ENCODE data around the gene EIF3B.
"Not testable (repeated sequence)": the region's sequence is repeated elsewhere in the genome, so short reads cannot be mapped to it uniquely, and the experiment has no call there.

The EIF3B gene

DNA sequence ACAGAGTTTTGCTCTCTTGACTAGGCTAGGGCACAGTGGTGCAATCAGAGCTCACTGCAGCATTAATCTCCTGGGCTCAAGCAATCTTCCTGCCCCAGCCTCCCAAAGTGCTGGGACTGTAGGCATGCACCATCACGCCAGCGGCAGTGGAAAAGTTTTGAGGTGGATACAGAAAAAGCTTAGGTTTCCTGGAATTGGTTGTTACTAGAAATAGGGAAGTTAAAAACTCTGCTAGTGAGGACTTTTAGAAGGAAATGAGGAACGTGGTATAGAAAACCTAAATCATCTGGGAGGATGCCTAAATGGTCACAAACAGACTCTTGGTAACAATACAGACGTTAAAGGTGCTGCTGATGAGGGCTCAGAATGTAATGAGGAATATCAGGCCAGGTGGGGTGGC is 29.5 kb upstream of the EIF3B start:
- no peaks in the 10 kb centered on the region for H3K4me1 Mint-ChIP-seq (ENCODE audit: low read depth)
- H3K4me3 Mint-ChIP-seq = no peak overlapping the region
- no peak for DNase-seq
- H3K9me3 Mint-ChIP-seq = no peaks in the 10 kb centered on the region
- H3K27me3 Mint-ChIP-seq = no peaks in the 10 kb centered on the region
- H3K36me3 Mint-ChIP-seq (ENCODE audit: low read depth) = no peaks in the 10 kb centered on the region
- no peak overlapping the region for H3K27ac Mint-ChIP-seq

DNA sequence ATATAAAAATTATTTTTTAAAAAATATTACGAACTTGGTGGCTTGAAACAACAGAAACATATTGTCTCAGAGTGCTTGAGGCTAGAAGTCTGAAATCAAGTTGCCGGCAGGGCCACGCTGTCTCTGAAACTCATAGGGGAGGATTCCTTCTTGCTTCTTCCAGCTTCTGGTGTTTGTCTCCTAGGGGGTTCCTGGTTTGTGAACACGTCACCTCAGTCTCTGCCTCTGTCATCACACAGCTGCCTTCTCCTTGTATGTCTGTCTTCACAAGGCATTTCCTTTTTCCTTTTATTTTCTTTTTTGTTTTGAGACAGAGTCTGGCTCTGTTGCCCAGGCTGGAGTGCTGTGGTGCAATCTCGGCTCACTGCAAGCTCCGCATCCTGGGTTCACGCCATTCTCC is 27.7 kb upstream of the EIF3B start:
- Mint-ChIP-seq H3K9me3 (no peaks in the 10 kb centered on the region), H3K4me1 (ENCODE audit: low read depth) (no peaks in the 10 kb centered on the region), H3K27ac (no peak overlapping the region), H3K36me3 (ENCODE audit: low read depth) (no peaks in the 10 kb centered on the region), H3K27me3 (no peaks in the 10 kb centered on the region), H3K4me3 (no peak overlapping the region)
- DNase-seq = no peak

DNA sequence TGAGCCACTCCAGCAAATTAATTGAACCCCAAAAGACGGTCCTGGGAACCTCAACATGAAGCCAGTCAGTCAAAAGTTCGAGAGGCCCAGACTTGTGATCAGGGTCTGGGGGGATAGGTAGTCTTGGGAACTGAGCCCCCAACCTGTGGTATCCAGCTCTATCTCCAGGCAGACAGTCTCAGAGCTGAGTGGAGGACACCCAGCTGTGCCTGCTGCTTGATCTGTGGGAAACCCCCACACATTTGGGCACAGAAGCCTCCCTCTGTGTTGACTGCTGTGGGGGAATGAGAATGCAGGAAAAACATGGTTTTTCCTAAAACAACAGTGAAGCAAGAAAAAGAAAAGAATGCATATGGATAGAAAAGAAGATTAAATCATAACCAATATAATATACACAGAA is 24.1 kb upstream of the EIF3B start:
- DNase-seq = no peak
- Mint-ChIP-seq H3K4me1 (ENCODE audit: low read depth) (no peaks in the 10 kb centered on the region), H3K36me3 (ENCODE audit: low read depth) (no peaks in the 10 kb centered on the region), H3K27ac (no peak overlapping the region), H3K9me3 (no peaks in the 10 kb centered on the region), H3K4me3 (no peak overlapping the region), H3K27me3 (no peaks in the 10 kb centered on the region)

DNA sequence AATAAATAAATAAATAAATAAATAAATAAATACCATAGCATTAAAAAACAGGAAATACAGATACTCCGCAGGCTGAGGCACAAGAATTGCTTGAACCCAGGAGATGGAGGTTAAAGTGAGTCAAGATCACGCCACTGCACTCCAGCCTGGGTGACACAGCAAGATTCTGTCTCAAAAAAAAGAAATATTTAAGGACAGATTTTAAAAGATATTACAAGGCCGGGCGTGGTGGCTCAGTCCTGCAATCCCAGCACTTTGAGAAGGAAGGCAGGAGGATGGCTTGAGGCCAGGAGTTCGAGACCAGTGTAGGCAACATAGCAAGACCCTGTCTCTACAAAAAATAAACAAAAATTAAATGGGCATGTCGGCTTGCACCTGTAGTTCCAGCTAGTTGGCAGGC is 22.9 kb upstream of the EIF3B start:
- H3K27me3 Mint-ChIP-seq = no peaks in the 10 kb centered on the region
- H3K9me3 Mint-ChIP-seq = no peaks in the 10 kb centered on the region
- no peak for DNase-seq
- H3K27ac Mint-ChIP-seq = no peak overlapping the region
- no peak overlapping the region for H3K4me3 Mint-ChIP-seq
- no peaks in the 10 kb centered on the region for H3K36me3 Mint-ChIP-seq (ENCODE audit: low read depth)
- H3K4me1 Mint-ChIP-seq (ENCODE audit: low read depth) = no peaks in the 10 kb centered on the region

DNA sequence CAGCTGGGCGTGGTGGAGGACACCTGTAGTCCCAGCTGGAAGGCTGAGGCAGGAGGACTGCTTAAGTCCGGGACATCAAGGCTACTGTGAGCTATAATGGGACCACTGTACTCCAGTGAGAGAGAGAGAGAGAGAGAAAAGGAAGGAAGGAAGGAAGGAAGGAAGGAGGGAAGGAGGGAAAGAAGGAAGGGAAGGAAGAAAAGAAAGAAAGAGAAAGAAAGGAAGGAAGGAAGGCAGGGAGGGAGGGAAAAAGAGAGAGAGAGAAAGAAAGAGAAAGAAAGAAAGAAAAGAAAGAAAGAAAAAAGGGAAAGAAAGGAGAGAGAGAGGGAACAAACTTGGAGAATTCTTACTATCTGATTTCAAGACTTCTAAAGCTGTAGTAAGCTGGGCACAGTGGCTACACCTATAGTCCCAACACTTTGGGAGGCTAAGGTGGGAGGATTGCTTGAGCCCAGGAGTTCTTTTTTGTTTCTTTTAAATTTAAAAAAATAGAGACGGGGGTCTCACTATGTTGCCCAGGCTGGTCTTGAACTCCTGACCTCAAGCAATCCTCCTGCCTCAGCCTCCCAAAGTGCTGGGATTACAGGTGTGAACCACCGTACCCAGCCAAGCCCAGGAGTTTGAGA is 21.9 kb upstream of the EIF3B start:
- H3K36me3 Mint-ChIP-seq (ENCODE audit: low read depth); DNase-seq; H3K27me3 Mint-ChIP-seq; H3K4me1 Mint-ChIP-seq (ENCODE audit: low read depth); H3K27ac Mint-ChIP-seq; H3K9me3 Mint-ChIP-seq; H3K4me3 Mint-ChIP-seq: not testable (repeated sequence)

DNA sequence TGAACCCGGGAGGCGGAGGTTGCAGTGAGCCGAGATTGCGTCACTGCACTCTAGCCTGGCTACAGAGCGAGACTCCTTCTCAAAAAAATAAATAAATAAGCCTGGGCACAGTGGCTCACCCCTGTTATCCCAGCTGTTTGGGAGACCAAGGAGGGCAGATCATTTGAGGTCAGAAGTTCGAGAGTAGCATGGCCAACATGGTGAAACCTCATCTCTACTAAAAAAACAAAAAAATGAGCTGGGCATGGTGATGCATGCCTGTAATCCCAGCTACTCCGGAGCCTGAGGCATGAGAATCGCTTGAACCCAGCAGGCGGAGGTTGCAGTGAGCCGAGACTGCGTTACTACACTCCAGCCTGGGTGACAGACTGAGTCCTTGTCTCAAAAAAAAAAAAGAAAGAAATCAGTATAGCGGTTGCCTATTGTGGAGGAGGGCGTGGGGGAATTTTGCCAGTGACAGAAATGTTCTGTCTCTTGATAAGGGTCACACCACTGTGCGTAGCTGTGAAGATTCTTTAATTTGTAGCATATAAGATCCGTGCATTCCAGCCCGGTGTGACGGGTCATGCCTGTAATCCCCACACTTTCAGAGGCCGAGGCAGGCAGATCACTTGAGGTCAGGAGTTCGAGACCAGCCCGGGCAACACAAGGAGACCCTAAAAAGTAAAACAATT is 17.9 kb upstream of the EIF3B start:
- no peak overlapping the region for H3K4me3 Mint-ChIP-seq
- H3K27ac Mint-ChIP-seq = no peak overlapping the region
- no peaks in the 10 kb centered on the region for H3K27me3 Mint-ChIP-seq
- H3K36me3 Mint-ChIP-seq (ENCODE audit: low read depth) = no peaks in the 10 kb centered on the region
- no peak for DNase-seq
- H3K4me1 Mint-ChIP-seq (ENCODE audit: low read depth) = no peaks in the 10 kb centered on the region
- no peaks in the 10 kb centered on the region for H3K9me3 Mint-ChIP-seq

DNA sequence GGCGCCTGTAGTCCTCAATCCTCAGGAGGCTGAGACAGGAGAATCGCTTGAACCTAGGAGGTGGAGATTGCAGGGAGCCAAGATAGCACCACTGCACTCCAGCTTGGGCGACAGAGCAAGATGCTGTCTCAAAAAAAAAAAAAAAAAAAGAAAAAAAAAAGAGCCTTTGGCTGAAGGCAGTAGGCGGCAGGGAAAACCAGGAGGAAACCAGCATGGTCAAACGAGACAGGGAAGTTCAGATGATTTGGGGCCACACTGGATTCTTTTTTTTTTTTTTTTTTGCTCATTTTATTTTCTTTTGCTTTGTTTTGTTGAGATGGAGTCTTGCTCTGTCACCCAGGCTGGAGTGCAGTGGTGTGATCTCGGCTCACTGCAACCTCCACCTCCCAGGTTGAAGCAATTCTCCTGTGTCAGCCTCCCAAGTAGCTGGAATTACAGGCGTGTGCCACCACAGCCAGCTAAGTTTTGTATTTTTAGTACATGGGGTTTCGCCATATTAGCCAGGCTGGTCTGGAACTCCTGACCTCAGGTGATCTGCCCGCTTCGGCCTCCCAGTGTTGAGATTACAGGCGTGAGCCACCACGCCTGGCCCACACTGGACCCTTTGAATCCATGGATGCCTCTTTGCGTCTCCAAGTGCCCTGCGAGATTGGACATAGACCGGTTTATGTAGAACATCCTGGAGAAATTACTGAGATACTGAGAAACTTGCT is 7.1 kb upstream of the EIF3B start:
- H3K4me1 Mint-ChIP-seq (ENCODE audit: low read depth); H3K27me3 Mint-ChIP-seq; H3K36me3 Mint-ChIP-seq (ENCODE audit: low read depth); H3K27ac Mint-ChIP-seq; DNase-seq; H3K9me3 Mint-ChIP-seq; H3K4me3 Mint-ChIP-seq: not testable (repeated sequence)

DNA sequence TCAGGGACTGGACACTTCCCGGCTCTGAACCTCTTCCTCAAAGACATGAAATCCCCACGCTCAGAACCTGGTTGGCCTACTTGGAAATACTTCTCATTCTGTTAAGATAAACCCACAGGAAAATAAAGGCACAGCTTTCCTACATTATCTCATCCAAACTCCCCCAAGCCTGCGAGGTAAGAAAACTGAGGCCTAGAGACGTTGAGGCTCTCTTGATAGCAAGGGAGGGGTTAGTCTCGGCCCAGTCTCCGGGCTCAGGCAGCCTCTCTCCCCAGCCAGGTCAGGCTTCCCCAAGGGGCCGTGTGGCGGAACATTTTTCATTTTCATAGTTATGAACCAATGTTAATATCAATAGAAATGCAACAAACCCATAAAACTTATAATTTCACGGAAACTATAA is 4.6 kb upstream of the EIF3B start:
- Mint-ChIP-seq H3K36me3 (ENCODE audit: low read depth) (peaks cover 17% of the 10 kb centered on the region), H3K9me3 (no peaks in the 10 kb centered on the region), H3K27ac (no peak overlapping the region), H3K4me3 (no peak overlapping the region), H3K4me1 (ENCODE audit: low read depth) (peaks cover 17% of the 10 kb centered on the region), H3K27me3 (no peaks in the 10 kb centered on the region)
- no peak for DNase-seq

DNA sequence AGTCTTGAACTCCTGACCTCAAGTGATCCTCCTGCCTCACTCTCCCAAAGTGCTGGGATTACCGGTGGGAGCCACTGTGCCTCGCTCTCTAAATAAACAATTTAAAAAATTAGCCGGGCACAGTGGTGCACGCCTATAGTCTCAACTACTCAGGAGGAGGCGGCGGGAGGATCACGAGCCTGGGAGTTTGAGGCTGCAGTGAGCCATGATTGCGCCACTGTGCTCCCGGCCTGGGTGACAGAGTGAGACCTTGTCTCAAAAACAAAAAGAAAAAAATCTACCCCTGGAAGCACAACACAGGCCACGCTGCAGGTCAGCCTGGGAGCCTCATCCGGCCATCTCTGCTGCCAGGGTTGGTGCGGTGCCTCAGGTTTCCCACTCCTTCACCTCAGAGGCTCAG is 3.8 kb upstream of the EIF3B start:
- no peaks in the 10 kb centered on the region for H3K9me3 Mint-ChIP-seq
- peaks cover 24% of the 10 kb centered on the region for H3K36me3 Mint-ChIP-seq (ENCODE audit: low read depth)
- H3K4me1 Mint-ChIP-seq (ENCODE audit: low read depth) = peaks cover 19% of the 10 kb centered on the region
- no peak overlapping the region for H3K27ac Mint-ChIP-seq
- H3K4me3 Mint-ChIP-seq = no peak overlapping the region
- H3K27me3 Mint-ChIP-seq = no peaks in the 10 kb centered on the region
- DNase-seq = no peak

DNA sequence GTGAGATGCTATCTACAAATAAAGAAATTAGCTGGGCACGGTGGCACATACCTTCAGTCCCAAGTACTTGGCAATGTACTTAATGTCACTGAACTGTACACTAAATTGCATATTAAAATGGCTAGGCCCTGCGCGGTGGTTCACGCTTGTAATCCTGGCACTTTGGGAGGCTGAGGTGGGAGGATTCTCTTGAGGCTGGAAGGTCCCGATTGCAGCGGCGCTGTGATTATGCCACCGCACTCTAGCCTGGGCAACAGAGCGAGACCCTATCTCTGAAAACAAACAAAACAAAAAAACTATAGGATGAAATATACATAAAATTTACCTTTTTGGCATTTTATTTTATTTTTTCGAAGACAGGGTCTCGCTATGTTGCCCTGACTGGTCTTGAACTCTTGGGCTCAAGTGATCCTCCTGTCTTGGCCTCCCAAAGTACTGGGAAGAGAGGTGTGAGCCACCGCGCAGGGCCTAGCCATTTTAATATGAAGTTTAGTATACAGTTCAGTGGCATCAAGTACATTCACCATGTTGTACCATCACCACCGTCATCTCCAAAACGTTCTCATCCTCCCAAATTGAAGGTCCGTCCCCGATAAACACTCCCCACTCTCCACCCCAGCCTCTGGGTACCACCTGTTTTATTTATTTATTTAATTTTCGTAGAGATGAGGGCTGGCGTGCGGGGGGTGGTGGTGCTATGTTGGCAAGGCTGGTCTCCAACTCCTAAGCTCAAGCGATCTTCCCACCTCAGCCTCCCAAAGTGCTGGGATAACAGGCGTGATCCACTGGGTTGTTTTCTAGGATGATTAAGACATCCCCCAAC is 1.3 kb upstream of the EIF3B start:
- Mint-ChIP-seq H3K4me3 (peak overlapping the region; percentile 90), H3K4me1 (ENCODE audit: low read depth) (peaks cover 33% of the 10 kb centered on the region), H3K27ac (peak overlapping the region; percentile 99), H3K9me3 (no peaks in the 10 kb centered on the region), H3K27me3 (no peaks in the 10 kb centered on the region), H3K36me3 (ENCODE audit: low read depth) (peaks cover 48% of the 10 kb centered on the region)
- DNase-seq = no peak

DNA sequence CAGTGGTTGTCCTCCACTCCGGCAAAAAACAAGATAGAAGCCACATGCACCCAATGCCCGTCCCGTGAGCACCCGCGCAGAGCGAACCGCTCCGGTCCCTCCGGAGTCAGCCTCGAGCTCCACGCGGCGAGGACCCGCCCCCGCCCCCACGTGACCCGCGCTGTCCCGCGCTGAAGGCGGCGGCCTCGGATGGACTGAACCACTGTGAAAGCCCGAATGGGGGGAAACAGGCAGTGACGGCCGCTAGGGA is 766 bp upstream of the EIF3B start:
- peaks cover 37% of the 10 kb centered on the region for H3K4me1 Mint-ChIP-seq (ENCODE audit: low read depth)
- no peak for DNase-seq
- H3K27ac Mint-ChIP-seq = peak overlapping the region; percentile 99
- H3K4me3 Mint-ChIP-seq = peak overlapping the region; percentile 90
- H3K36me3 Mint-ChIP-seq (ENCODE audit: low read depth) = peaks cover 54% of the 10 kb centered on the region
- no peaks in the 10 kb centered on the region for H3K27me3 Mint-ChIP-seq
- H3K9me3 Mint-ChIP-seq = no peaks in the 10 kb centered on the region

DNA sequence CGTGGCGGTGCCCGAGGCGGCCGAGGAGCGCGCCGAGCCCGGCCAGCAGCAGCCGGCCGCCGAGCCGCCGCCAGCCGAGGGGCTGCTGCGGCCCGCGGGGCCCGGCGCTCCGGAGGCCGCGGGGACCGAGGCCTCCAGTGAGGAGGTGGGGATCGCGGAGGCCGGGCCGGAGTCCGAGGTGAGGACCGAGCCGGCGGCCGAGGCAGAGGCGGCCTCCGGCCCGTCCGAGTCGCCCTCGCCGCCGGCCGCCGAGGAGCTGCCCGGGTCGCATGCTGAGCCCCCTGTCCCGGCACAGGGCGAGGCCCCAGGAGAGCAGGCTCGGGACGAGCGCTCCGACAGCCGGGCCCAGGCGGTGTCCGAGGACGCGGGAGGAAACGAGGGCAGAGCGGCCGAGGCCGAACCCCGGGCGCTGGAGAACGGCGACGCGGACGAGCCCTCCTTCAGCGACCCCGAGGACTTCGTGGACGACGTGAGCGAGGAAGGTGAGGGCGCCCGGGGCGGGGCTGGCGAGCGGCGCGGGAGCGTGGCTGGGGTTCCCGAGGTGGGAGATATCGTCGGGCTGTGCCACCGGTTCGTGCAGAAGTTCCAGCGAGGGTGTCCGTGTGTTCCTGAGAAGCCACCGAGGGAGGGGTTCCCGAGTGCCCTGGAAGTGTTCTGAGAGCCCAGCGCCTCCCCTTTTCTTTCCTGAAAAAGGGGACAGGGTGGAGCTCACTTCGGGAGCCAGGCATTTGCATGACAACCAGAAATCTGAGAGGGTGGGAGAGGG is 495 bp downstream of the EIF3B start:
- peaks cover 50% of the 10 kb centered on the region for H3K4me1 Mint-ChIP-seq (ENCODE audit: low read depth)
- DNase-seq = peak; percentile 66
- peaks cover 66% of the 10 kb centered on the region for H3K36me3 Mint-ChIP-seq (ENCODE audit: low read depth)
- H3K27me3 Mint-ChIP-seq = no peaks in the 10 kb centered on the region
- no peaks in the 10 kb centered on the region for H3K9me3 Mint-ChIP-seq
- peak overlapping the region; percentile 90 for H3K4me3 Mint-ChIP-seq
- peak overlapping the region; percentile 99 for H3K27ac Mint-ChIP-seq

DNA sequence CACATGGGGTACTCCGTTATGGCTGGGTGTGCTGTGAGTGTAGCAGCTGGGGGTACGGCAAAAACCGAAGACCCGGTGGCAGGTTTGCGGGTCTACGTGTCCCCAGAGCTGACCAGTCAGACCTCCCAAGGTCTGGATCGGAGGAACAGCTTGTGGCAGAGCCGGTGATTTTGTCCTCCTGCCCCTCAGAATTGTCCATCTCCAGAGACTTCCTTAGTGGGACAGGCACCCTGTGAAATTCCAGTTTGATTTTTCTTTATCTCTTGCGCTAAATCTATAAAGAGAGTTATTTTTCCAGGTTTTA is 1.0 kb downstream of the EIF3B start:
- Mint-ChIP-seq H3K36me3 (ENCODE audit: low read depth) (peaks cover 72% of the 10 kb centered on the region), H3K27me3 (no peaks in the 10 kb centered on the region), H3K4me3 (peak overlapping the region; percentile 89), H3K9me3 (no peaks in the 10 kb centered on the region), H3K4me1 (ENCODE audit: low read depth) (peaks cover 55% of the 10 kb centered on the region), H3K27ac (peak overlapping the region; percentile 91)
- no peak for DNase-seq

DNA sequence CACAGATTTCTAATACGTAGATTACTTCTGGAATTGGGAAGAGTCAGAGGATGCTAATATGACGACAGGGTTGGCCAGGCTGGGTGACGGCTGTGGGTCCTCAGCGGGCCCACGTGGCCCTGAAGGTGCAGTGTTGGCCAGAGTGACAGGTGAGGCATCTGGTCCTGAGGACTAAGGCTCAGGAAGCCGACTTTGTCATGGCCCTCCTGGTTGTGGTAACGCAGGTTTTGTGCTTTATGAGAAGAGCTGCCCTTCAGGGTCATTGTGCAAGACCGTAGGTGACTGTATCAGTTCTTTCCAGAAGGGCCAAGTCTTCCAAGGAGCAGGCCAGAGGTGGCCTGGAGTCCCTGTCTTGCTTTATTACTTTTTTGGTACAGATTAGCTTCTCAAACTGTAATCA is 2.5 kb downstream of the EIF3B start:
- H3K36me3 Mint-ChIP-seq (ENCODE audit: low read depth) = peaks cover 83% of the 10 kb centered on the region
- DNase-seq = no peak
- no peaks in the 10 kb centered on the region for H3K27me3 Mint-ChIP-seq
- peak overlapping the region; percentile 91 for H3K27ac Mint-ChIP-seq
- no peaks in the 10 kb centered on the region for H3K9me3 Mint-ChIP-seq
- H3K4me3 Mint-ChIP-seq = peak overlapping the region; percentile 89
- peaks cover 56% of the 10 kb centered on the region for H3K4me1 Mint-ChIP-seq (ENCODE audit: low read depth)

Data from activated T-cell treated with anti-CD3 and anti-CD28 coated beads, Interleukin-2, amount 50 U/mL, for 24 hours (primary cell).